ENCODE results near the gene DYRK1B.

Gene DYRK1B

DNA sequence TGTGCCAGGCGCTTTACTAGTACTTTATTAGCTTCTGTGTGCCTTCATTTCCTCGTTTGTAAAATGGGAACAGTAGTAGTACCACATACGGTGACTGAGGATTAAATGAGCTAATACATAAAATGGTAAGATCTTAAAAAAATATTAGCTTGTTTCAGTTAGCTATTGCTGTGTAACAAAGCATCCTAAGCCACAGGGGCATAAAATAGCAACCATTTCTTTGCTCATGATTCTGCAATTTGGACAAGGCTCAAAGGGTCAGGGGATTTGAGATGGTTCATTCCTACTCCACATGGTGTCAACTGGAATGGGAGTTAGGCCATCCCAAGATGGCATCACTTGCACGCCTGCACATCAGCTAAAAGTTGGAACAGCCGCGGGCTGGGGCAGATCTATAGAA is 13.3 kb downstream of the DYRK1B start:
- TF ChIP-seq, protein P1, sequence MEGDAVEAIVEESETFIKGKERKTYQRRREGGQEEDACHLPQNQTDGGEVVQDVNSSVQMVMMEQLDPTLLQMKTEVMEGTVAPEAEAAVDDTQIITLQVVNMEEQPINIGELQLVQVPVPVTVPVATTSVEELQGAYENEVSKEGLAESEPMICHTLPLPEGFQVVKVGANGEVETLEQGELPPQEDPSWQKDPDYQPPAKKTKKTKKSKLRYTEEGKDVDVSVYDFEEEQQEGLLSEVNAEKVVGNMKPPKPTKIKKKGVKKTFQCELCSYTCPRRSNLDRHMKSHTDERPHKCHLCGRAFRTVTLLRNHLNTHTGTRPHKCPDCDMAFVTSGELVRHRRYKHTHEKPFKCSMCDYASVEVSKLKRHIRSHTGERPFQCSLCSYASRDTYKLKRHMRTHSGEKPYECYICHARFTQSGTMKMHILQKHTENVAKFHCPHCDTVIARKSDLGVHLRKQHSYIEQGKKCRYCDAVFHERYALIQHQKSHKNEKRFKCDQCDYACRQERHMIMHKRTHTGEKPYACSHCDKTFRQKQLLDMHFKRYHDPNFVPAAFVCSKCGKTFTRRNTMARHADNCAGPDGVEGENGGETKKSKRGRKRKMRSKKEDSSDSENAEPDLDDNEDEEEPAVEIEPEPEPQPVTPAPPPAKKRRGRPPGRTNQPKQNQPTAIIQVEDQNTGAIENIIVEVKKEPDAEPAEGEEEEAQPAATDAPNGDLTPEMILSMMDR (IDR thresholded peaks at IDR 0.05) = no peak

- TF ChIP-seq, protein P1 (IDR thresholded peaks at IDR 0.05) = no peak
Observed at GRCh38 chr19:39819786-39820185, 14.2 kb downstream of the DYRK1B start.

DNA sequence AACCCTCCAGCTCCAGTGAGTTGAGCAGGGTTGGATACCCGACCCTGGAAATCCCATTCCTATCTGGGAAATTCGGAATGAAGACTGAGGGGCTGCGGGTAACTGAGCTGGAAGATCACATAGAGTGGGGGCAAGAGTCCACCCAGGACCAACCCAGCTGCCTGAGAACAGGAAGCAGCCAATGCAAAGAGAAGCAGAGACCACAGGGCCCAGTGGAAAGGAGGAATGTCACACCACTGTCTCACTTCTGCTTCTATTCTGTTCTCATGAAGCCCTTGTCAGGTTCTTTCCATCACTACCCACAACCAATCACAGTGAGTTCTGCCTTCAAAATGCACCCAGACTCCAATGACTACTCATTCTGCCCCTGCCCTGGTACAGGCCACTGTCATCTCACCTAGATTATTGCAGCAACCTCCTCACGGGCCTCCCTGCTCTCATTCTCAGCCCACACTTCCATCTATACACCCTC is 15.3 kb downstream of the DYRK1B start:
- TF ChIP-seq, protein P1 (IDR thresholded peaks at IDR 0.05) = no peak

DNA sequence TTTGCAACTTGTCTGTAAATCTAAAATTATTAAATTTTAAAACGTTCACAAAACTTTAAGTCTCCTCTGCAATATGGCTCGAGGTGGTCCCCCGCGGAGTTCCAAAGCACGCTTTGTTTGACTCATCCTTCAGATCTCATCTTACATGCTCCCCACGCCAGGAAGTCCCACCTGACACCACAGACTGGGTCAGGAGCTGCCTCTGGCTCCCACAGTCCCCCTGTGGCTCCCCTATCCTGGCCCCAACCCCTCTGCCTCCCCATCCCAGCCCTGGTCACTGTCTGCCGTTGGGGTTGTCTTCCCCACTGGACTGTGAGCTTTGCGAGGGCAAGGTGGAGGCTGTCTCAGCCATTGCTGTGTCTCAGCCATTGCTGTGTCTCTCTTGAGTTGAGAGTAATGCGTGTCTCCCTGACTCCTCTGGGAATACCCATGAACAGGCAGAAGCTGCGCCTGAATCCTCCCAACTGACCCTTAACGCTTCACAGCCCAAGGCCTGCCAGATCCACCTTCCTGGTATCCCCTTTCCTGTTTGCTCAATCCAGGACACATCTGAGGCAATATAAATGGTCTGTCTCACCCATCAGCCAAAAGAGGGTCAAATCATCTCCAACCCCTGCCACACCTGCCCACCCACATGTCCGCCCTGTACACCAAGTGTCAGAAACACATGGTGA is 15.9 kb downstream of the DYRK1B start:
- TF ChIP-seq, protein P1 (IDR thresholded peaks at IDR 0.05) = no peak

DNA sequence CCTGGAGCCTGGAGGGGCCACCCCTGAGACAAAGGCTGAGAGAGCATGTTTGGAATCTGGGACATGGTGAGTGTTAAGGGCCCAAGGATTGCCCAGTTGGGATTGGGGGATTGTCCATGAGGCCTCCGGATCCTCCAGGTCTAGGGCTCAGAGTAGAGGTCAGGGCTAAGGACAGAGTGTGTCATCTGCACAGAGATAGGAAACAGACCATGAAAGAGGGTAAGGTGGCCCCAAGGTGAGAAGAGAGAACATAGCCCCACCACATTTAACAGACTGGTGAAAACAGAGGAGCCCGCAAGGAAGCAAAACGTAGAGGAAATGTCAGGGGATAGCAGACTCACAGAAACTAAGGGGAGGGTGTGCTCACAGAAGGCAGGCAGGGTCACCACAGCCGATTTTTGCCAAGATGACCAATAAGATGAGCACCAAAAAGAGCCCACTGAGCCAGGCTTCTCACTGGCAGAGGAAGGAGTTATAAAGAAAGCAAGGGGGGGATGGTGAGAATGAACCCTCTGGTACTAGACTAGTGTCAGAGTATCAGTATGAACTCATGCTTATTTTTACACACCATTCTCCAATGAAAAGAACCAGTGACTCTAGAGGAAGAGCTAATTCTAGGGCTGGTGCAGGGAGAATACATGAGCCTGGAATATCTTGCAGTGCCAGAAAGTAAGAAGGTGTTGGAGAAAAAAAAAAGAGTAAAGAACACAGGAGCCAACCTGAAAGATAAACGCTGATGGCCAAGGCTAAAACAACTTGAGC is 17.5 kb downstream of the DYRK1B start:
- TF ChIP-seq, protein P1 (IDR thresholded peaks at IDR 0.05) = no peak

GRCh38 chr19:39814595-39814994 is 19.4 kb downstream of the DYRK1B start:
- TF ChIP-seq, protein P1 (IDR thresholded peaks at IDR 0.05) = no peak

DNA sequence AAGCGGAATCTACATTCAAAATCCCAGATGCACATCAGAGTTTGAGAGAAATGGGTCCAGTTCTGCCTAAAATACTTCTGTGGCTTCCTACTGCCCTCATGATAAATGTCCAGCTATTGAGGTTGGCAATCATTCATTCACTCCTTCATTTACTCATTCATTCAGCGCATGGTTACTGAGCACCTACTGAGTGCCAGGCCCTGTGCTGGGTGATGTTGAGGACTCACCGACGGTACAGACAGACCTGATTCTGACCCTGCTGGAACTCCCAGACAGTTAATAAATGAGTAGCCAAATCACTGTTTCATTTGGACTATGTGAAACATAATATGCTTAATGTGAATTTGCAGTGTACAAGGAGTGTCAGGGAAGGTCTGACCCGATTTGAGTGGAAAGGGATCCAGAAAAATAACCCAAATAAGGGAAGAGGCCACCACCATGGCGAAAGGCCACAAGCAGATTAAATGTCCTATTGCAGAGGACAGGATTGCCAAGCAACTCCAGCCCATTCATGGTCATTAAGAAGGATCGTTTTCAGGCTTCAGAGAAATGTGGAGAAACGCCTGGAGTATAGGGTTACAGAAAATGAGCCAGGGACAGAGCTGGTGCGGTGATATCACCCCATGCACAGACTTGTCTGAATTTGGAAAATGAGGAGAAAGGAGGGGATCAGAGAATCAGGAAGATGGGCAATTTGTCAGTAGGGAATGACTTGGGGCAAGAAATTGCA is 20.5 kb downstream of the DYRK1B start:
- TF ChIP-seq, protein P1 (IDR thresholded peaks at IDR 0.05) = no peak
